GM19455 (cell line): ENCODE data around the gene PLXNB2.
"Not testable (repeated sequence)": the region's sequence is repeated elsewhere in the genome, so short reads cannot be mapped to it uniquely, and the experiment has no call there.

ENCODE experiments used
- ATAC-seq: cut with Tn5 transposase; IDR thresholded peaks from one replicate; pipeline ENCODE4 v1.9.1; 2021; ENCODE audit not compliant: unreplicated experiment

PLXNB2 gene

GRCh38 chr22:50282361-50283155 lies 24.9 kb downstream of the PLXNB2 start:
- no peak for ATAC-seq

GRCh38 chr22:50281957-50282356 lies 25.5 kb downstream of the PLXNB2 start:
- ATAC-seq: no peak

- ATAC-seq: no peak
Measured at GRCh38 chr22:50281384-50281760, 26.1 kb downstream of the PLXNB2 start.

- no peak for ATAC-seq
Measured at GRCh38 chr22:50280708-50281383, 26.6 kb downstream of the PLXNB2 start.

- no peak for ATAC-seq
Measured at GRCh38 chr22:50280022-50280707, 27.3 kb downstream of the PLXNB2 start.

GRCh38 chr22:50278956-50279619 lies 28.4 kb downstream of the PLXNB2 start:
- no peak for ATAC-seq

GRCh38 chr22:50278461-50278860 lies 29.0 kb downstream of the PLXNB2 start:
- no peak for ATAC-seq

- ATAC-seq: no peak
Measured at GRCh38 chr22:50277761-50278160, 29.7 kb downstream of the PLXNB2 start.

GRCh38 chr22:50276143-50276542 lies 31.3 kb downstream of the PLXNB2 start:
- peak; percentile 59 for ATAC-seq

GRCh38 chr22:50275181-50276055 lies 32.0 kb downstream of the PLXNB2 start:
- no peak for ATAC-seq

- ATAC-seq: no peak
Measured at GRCh38 chr22:50274771-50275170, 32.7 kb downstream of the PLXNB2 start.

- no peak for ATAC-seq
Measured at GRCh38 chr22:50274311-50274710, 33.1 kb downstream of the PLXNB2 start.

GRCh38 chr22:50273781-50274180 lies 33.7 kb downstream of the PLXNB2 start:
- ATAC-seq: not testable (repeated sequence)

GRCh38 chr22:50273352-50273751 lies 34.1 kb downstream of the PLXNB2 start:
- not testable (repeated sequence) for ATAC-seq

- ATAC-seq: no peak
Measured at GRCh38 chr22:50272044-50272802, 35.2 kb downstream of the PLXNB2 start.

GRCh38 chr22:50271519-50271970 lies 35.9 kb downstream of the PLXNB2 start:
- no peak for ATAC-seq

GRCh38 chr22:50270666-50271394 lies 36.6 kb downstream of the PLXNB2 start:
- no peak for ATAC-seq

- ATAC-seq: peak; percentile 41
Measured at GRCh38 chr22:50269970-50270665, 37.3 kb downstream of the PLXNB2 start, which contains the start of gene MAPK11. MAPK11 (minus strand) TSS chr22:50270380; CDS start chr22:50270292, 88 bp downstream.
